GM19043 (cell line): ENCODE results near the gene MORN1.
"Not testable (repeated sequence)": the region's sequence is repeated elsewhere in the genome, so short reads cannot be mapped to it uniquely, and the experiment has no call there.

Experiments used
- ATAC-seq: cut with Tn5 transposase; IDR thresholded peaks from one replicate; pipeline ENCODE4 v1.9.1; 2021; ENCODE audit warnings: low read depth; ENCODE audit not compliant: unreplicated experiment

The MORN1 gene

DNA sequence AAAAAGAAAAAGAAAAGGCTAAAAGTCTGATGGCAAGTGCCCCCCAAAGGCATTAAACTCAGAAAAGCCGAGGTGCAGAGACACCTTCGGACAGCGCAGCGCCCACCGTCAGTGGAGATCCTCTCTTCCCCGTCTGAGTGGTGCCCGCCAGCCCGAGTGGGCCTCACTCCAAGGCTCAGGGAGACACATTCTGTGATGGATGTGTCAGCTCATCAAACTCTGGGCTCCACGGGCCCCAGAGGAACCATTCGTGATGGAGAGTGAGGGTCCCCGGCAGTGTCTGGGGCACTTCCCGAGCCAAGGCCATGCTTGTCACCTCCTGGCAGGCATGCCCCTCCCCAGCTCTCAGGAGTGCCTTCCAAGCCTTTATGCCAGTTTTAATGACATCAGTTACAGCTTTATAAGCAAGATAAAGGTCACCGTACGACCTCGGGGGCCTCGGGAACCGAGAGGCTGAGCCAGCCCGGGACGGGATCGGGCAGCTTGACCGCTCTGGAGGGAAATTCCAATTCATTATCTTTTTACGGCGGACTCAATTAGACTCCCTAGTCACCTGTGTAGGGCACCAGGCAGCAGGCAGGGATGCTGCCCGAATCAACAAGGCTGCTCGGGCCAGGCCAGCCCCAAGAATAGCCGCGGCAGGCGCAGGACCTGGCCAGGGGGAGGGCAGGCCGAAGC lies 49.5 kb downstream of the MORN1 start:
- no peak for ATAC-seq

DNA sequence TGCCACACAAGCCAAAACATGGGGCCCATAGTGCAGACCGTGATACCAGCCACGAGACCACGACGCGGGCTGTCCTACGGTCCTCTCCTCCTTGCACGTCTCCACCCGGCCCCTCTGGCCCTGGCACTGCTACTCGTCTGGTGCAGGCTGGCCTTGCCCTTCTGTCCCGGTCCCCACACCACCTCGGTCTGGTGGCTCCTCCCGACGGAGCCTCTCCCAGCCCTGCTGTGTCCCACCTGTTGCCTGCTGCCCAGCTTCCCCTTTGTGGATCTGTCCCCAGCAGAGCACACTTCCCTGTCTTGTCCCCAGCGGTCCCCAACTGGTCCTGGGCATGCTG lies 50.5 kb downstream of the MORN1 start:
- no peak for ATAC-seq

DNA sequence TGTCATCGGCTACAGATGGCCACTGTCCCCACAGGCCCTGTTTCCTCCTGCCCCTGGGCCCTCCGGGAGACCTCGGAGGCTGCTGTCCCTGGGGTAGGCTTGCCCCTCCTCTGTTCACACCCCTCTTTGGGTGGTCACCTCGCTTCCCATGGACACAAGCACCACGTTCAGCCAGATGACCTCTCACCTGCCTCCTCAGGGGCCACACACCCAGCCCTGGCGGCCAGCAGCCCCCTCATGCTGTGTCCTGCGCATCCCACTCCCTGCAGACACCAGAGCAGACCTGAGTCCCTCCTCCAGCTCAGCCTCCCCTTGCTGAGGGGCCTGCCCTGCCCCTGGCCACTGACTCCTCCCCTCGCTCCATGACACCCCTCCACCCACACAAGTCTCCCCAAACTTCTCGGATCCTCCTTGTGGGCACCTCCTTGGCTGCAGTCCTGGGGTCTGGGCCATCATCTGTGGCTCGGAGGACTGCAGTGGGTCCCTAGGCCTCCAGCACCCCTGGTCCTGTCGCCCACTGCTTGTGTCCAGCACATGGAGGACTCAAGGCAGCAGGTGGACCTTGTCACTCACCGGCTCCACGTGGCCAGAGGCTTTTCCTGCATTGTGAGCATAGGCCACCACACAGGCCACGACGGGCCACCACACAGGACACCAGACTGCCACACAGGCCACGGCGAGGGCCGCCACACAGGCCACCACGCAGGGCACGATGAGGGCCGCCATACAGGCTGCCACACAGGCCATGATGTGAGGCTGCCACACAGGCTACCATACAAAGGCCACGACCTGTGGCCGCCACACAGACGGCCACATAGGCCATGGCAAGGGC lies 51.1 kb downstream of the MORN1 start:
- no peak for ATAC-seq

DNA sequence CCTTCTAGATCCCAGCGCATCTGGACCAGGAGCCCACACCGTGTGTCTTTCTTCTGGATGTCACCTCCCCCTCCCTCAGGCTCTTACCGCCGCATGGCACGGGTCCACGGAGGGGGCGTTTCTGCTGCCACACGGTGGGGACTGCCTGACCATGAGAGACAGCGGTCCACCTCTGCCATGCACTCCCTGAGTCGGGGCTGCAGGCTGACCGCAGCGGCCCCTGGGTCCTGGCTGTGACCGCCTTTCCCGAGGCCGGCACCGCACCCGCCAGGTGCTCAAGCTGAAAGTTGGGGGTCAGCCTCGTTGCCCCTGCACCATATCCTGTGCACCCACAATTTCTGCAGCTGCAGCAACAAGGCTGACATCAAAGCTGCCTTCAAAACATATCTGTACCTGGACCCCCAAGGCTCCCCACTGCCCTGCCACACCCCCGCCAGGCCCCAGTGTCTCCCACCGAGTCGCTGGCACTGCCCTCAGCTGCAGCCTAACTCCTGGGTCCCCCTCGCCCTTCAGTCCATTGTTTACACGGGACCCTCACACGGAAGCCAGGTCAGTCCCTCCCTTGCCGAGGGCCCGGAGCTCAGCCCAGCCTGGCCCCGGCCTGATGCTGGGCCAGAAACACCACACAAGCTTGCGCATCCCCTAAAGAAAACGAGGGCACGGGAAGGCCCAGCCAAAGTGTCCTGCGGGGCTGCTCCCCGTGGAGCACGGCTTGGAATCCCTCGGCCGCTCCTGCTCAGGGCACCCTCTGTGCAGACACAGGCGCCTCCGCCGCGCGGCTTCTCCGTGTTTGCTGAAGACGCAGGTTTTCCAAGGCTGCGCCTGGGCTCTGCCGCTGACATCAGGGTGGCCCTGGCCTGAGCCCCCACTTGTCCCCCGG lies 51.9 kb downstream of the MORN1 start:
- no peak for ATAC-seq

DNA sequence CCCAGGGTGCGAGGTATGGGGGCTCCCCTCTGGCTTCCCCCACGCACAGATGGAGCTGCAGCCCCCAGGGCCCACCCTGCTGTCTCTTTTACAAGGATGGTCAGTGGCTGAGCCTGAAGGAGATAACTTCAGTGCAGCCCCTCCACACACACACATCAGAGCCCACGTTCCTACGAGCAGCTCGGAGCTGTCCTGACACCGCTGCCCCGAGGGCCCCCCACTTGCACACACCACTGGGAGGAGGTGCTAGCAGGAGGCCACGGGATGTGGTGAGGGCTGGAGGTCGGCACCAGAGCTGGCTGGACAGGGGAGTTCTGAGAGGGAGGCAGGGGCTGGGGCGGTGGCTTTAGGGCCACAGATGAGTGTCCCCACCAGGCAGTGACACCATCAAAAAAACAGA lies 53.9 kb downstream of the MORN1 start:
- ATAC-seq: no peak

DNA sequence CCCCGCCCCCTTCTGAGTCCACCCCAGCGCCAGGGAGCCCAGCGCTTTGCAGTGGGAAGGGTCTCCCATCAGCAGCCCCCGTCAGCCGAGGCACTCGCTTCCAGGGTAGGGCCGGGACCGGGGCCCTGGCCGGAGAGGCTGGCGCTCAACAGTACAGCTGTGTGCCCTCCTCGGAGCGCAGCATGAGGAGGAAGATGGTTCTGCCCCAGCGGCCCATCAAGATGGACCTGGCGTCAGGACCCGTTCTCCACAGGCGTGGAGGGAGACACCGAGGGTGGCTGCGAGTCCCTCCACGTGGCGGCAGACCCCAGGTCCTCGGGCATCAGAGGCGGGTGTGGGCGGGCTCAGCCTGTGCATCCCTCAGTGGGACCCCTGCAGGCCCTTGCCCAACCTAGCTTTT lies 54.3 kb downstream of the MORN1 start:
- ATAC-seq: no peak

DNA sequence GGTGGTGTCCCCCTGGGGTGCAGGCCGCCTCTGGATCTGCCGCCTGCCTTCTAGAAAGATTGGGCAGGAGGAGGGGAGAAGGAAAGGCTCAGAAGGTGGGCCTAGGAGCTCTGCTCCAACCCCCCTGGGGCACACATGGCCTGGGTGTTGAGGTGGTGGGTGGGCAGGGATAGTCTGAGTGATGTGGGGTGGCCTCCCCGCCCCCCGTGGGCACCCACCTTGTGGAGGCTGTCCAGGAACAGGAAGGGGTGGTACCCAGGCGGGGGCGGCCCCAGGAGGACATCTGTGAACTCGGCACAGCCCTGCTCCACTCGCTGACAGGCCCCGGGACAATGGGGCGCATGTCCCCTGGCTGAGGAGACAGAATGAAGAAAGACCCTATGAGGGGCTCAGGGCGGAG lies 54.9 kb downstream of the MORN1 start:
- no peak for ATAC-seq

DNA sequence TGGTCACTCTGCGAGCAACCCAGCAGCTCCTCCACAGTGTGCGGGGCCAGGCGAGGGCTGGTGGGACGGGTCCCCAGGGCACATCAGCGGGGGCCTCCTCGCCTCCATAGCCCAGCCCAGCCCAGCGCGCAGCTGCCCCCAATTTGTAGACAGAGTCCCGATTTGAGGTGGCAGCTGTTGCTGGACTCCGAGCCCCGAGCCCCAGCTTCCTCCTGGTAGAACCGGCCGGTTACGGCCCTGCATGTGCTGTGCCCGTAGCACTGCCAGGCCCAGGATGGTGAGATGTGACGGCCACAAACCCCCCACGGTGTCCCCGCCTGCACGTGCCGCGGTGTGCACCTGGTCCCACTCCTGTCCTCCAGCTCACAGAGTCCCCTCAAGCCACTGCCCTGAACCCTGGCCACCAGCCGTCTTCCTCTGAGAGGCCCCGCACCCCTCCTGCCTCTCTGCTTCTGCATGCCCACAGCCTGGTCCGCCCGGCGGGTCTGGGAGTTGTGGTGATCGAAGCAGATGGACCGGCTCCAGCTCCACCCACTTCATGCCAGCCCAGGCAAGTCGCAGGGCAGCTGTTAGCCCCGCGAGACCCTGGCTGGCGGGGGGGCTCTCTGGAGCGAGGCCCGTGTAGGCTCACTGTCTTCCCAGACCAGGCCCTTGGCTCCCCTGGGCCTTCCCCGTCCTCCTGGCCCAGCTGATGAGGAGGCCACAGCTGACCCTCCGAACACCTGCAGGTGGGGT lies 55.5 kb downstream of the MORN1 start:
- no peak for ATAC-seq

DNA sequence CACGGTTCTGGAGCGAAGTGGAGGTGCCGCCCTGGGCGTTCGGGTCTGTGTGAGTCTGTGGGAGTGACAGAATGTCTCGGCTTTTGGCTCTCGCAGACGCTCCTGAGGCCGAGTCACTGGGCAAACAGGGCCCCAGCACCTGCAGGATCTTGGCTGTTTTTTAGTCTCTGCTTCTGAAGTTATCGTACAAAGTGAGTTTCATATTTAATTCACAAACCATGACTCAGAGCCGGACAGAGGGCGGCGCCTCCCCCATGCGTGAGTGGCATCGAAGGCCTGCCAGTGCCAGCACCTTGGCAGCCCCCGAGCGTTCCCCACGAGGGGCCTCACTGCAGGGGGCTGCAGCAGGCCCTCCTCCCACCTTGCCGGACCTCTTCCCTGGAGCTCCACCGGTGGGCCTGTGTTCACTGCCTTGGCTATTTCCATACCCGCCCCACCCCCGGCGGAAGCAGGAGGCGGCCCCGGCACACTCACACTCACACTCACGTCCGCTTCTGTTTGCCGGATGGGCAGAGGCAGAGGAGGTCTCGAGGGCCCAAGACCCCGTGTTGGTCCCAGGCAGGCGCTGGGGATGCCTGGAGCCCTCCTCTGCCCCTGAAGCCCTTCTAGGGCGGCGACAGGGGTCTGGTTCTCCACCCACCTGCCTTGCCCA lies 56.3 kb downstream of the MORN1 start:
- no peak for ATAC-seq

DNA sequence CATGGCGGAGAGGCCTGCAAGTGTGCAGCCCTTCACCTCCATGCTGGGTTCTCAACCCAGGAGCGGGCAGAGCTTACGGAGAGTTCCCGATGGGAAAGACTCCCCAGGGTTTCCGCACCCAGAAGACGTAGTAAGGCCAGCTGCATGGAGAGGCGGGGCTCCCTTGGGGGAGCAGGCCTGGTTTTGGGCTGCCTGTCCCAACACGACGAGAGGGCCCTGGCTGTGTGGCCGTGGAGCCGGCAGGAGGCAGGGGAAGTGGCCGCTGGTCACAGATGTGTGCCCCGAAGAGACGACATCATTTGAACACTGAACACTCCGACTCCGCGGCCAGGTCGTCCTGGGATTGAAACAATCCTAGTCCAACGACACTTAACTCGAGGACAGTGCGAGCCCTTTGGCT lies 57.0 kb downstream of the MORN1 start:
- ATAC-seq: no peak

DNA sequence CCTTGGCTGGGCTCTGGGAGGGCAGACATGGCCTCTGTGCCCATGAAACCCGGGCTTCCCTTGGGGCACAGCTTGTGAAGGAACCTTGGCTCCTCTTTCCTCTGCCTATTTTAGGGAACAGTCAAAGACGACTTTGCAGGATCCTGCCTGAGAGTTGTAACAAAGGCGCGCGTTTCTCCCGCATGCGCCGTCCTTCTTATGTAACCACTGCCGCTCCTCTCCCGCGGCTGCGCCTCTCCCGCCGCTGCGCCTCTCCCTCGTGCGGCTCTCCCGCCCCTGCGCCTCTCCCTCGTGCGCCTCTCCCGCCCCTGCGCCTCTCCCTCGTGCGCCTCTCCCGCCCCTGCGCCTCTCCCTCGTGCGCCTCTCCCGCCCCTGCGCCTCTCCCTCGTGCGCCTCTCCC lies 59.8 kb downstream of the MORN1 start:
- not testable (repeated sequence) for ATAC-seq

DNA sequence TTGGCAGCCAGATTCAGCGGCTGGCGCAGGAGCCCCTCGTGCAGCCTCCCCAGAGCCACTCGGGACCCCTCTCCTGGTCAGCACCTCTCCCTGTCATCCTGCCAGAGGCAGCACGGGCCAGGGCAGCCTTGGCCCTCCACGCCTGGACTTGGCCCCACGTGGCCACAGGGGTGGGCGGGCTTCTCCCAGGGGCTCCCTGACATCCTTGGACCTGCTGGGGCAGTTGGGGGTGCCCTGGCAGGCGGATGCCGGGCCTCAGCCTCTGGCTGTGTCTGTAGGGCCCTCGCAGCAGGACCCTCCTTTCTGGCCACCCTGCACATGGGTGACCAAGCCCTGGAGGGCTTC lies 60.2 kb downstream of the MORN1 start:
- no peak for ATAC-seq

DNA sequence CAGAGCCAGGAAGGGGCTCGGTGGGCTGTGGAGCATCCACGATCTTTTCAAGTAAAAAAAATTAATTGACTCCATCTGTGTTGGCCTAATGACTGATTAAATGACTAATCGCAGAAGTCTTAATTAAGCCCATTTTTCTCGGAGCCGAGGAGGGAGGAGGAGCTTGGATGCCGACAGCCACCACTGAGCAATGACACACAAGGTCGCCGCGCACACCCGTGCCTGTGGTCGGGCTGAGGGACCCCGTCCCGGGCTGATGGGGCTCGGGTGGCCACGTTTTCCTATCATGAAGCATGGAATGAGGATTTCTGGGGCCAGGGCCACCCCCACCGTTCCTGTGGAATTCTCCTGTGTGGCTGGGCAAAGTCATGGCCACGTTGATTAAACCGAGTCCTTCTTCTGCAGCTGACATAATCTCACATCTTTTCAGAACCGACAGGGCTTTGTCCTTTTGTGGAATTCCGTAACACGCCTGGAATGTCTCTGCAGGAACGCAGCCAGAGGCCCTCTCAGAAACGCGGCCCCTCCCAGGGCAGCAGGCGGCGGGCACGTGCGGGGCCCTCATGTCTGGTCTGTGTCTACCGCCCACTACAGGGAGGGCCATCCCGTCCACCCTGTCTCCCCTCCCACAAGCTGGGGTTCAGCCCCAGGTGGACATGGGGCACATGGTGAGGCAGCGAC lies 60.7 kb downstream of the MORN1 start:
- no peak for ATAC-seq

DNA sequence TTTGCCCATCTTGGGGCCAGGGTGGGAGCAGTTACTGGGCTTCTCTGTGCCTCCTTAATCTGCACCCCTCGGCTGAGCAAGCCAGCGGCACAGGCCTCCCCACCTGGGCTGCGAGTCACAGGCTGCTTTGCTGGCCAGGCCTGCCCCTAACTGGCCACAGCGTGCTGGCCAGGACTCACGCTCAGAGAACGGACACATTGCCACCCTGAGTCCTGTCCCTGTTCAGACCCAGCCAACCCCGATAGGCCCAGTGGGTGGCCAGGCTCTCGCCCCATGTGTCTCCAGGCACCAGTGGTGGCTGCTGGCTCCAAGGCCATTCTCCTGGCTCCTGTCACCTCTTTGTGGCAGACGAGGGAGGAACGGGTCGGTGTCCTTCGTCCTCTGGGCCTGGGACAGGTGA lies 61.3 kb downstream of the MORN1 start:
- ATAC-seq: no peak

DNA sequence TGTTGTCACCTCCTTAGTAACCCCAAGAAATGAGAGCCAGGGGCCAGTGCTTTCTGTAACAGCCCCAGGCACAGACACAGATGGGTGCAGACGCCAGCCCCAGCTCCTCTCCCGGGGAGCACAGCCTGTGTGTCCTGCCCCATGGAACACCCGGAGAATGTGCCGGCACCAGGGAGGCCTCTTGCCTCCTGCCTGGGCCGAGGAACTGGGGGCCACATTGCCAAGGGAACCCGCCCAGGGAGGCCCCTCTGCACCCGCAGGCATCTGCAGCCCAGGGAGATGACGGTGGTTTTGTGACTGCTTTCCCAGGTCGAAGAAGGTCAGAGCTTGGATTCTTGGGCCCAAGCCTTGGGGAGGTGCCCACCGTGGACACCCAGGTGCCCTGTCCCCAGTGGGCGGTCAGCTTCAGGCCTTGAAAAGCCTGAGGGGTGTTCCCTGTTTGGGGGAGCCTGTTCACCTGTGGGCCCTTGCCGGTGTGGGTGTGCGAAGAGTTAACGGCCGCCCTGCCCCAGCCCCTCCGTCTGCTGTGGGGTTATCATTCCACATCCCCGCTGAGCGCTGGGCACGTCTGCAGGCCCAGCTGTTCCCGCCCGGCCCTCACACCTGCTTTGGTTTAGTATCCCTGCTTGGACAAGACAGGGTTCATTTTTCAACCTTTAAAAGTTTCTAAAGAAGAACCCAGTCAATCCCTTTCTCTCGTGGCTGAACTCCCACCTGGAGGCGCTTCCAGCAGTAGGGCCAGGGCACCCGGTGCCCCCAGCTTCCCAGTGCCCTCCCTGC lies 62.5 kb downstream of the MORN1 start:
- ATAC-seq: no peak

DNA sequence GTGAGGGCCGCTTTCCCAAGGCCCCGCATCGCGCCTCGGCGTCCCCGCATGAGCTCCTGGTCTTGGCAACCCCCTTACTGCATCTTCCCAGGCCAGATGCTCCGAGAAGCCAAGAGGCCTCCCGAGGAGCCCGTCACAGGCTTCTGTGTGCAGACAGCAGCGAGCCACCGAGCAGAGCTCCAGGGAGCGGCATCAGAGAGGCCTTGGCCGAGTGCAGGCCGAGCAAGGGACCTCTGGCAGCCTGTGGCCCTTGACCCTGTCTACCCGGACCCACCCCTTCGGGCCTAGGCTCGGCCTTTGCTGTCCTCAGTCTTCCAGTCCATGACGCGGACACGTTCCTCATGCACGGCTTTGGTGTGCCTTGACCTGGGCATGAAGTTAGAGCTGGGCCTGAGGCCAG lies 63.5 kb downstream of the MORN1 start:
- ATAC-seq: no peak

DNA sequence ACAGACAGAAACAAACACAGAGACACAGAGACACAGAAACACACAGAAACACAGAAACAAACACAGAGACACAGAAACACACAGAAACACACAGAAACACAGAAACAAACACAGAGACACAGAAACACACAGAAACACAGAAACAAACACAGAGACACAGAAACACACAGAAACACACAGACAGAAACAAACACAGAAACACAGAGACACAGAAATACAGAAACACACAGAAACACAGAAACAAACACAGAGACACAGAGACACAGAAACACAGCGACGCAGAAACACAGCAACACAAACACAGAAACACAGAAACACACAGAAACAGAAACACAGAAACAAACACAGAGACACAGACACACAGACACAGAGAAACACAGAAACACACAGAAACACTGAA lies 64.2 kb downstream of the MORN1 start:
- not testable (repeated sequence) for ATAC-seq

DNA sequence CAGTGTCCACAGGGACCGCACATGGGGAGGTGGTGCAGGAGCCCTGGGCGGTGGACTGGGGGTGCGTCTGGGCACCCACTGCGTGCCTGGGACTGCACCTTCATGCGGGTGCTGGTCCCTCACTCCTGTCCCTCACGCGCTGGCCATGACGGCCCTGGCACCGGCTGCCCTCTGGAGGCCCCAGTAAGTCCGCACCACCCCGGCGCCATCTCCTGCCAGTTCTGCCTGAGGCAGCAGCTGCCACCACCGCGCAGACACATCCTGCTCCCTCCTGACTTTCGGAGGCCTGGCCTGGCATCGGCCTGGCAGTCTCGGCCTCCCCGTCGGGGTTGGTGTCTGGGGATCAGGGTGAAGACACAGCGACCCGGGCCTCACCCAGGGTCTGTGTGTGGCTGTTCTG lies 64.8 kb downstream of the MORN1 start:
- no peak for ATAC-seq
